ENCODE measurements around the gene FUS. TPM values are rescaled to one million over a fixed set of nuclear protein-coding genes. Genes with fewer than 3 reads are reported as not detected.

Gene FUS
- total RNA-seq, 1 experiment from 2014 or later: 1,264 TPM

GRCh38 chr16:31131416-31131815 lies 48.5 kb upstream of the FUS start:
- CTCF ChIA-PET: no interaction called here
- H3K27me3 ChIP-seq (replicated peaks; ENCODE audit: insufficient read depth, low read depth, low read length, poor library complexity): no peaks in the 10 kb centered on the region
- H3K27ac ChIP-seq (ENCODE audit: low read depth, low read length, poor library complexity, severe bottlenecking): no peak overlapping the region
- TF ChIP-seq EZH2 (IDR thresholded peaks at IDR 0.05; ENCODE audit: borderline replicate concordance, low read depth, low read length, poor library complexity, severe bottlenecking): no peak
- H3K9me3 ChIP-seq (ENCODE audit: low read depth, low read length, poor library complexity, severe bottlenecking): no peaks in the 10 kb centered on the region
- BruUV-seq (replicated peaks): no TSS peak
- no peak overlapping the region for H3K4me3 ChIP-seq (ENCODE audit: low read depth, low read length, poor library complexity, severe bottlenecking)
- DNase-seq (ENCODE audit: low spot score): no peak
- POLR2A ChIA-PET (ENCODE audit: low non-redundant PET): no interaction called here
- intact Hi-C loops (cut with micrococcal nuclease; ENCODE audit: unreplicated experiment): no loop called here
- H3K4me1 ChIP-seq (ENCODE audit: insufficient read depth, low read length, poor library complexity, severe bottlenecking): no peaks in the 10 kb centered on the region
- peaks cover 8% of the 10 kb centered on the region for H3K36me3 ChIP-seq (ENCODE audit: insufficient read depth, low read length, poor library complexity, severe bottlenecking)

DNA sequence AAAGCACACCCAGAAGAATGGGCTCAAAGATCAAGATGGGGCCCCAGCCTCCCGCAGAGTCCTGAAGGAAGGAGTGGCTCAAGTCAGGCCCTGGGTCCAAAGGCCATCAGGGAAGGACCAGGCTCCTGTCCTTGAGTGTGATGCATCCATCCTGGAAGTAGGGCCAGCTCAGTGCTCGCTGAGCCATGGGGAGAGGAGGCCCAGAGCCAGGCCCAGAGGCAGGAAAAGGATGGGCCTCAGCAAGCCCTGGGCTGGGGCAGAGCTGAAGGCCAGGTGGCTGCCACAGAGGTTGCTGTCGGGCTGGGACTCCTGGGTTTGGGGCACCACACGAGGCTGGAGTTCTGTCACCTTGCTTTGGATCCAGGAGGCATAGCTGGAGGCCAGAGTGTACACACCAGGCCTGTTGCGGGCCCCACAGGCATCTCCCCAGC lies 48.1 kb upstream of the FUS start:
- Histone ChIP-seq H3K27me3 (replicated peaks; ENCODE audit: insufficient read depth, low read depth, low read length, poor library complexity) (no peaks in the 10 kb centered on the region), H3K9me3 (ENCODE audit: low read depth, low read length, poor library complexity, severe bottlenecking) (no peaks in the 10 kb centered on the region), H3K36me3 (ENCODE audit: insufficient read depth, low read length, poor library complexity, severe bottlenecking) (peaks cover 8% of the 10 kb centered on the region), H3K4me3 (ENCODE audit: low read depth, low read length, poor library complexity, severe bottlenecking) (no peak overlapping the region), H3K27ac (ENCODE audit: low read depth, low read length, poor library complexity, severe bottlenecking) (no peak overlapping the region), H3K4me1 (ENCODE audit: insufficient read depth, low read length, poor library complexity, severe bottlenecking) (no peaks in the 10 kb centered on the region)
- CTCF ChIA-PET: no interaction called here
- no peak for DNase-seq (ENCODE audit: low spot score)
- POLR2A ChIA-PET (ENCODE audit: low non-redundant PET): no interaction called here
- intact Hi-C loops (cut with micrococcal nuclease; ENCODE audit: unreplicated experiment): no loop called here
- no peak for TF ChIP-seq EZH2 (IDR thresholded peaks at IDR 0.05; ENCODE audit: borderline replicate concordance, low read depth, low read length, poor library complexity, severe bottlenecking)
- TF ChIP-seq, protein P1, sequence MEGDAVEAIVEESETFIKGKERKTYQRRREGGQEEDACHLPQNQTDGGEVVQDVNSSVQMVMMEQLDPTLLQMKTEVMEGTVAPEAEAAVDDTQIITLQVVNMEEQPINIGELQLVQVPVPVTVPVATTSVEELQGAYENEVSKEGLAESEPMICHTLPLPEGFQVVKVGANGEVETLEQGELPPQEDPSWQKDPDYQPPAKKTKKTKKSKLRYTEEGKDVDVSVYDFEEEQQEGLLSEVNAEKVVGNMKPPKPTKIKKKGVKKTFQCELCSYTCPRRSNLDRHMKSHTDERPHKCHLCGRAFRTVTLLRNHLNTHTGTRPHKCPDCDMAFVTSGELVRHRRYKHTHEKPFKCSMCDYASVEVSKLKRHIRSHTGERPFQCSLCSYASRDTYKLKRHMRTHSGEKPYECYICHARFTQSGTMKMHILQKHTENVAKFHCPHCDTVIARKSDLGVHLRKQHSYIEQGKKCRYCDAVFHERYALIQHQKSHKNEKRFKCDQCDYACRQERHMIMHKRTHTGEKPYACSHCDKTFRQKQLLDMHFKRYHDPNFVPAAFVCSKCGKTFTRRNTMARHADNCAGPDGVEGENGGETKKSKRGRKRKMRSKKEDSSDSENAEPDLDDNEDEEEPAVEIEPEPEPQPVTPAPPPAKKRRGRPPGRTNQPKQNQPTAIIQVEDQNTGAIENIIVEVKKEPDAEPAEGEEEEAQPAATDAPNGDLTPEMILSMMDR (conservative IDR thresholded peaks at IDR 0.05; ENCODE audit: low read depth, low read length): no peak
- no TSS peak for BruUV-seq (replicated peaks)

- Histone ChIP-seq H3K9me3 (ENCODE audit: low read depth, low read length, poor library complexity, severe bottlenecking) (no peaks in the 10 kb centered on the region), H3K27me3 (replicated peaks; ENCODE audit: insufficient read depth, low read depth, low read length, poor library complexity) (no peaks in the 10 kb centered on the region), H3K4me3 (ENCODE audit: low read depth, low read length, poor library complexity, severe bottlenecking) (no peak overlapping the region), H3K4me1 (ENCODE audit: insufficient read depth, low read length, poor library complexity, severe bottlenecking) (no peaks in the 10 kb centered on the region), H3K36me3 (ENCODE audit: insufficient read depth, low read length, poor library complexity, severe bottlenecking) (peaks cover 8% of the 10 kb centered on the region), H3K27ac (ENCODE audit: low read depth, low read length, poor library complexity, severe bottlenecking) (no peak overlapping the region)
- ChIA-PET POLR2A (ENCODE audit: low non-redundant PET) (no interaction called here), CTCF (no interaction called here)
- no peak for DNase-seq (ENCODE audit: low spot score)
- TF ChIP-seq, protein P1 (conservative IDR thresholded peaks at IDR 0.05; ENCODE audit: low read depth, low read length): no peak
- TF ChIP-seq EZH2 (IDR thresholded peaks at IDR 0.05; ENCODE audit: borderline replicate concordance, low read depth, low read length, poor library complexity, severe bottlenecking): no peak
- intact Hi-C loops (cut with micrococcal nuclease; ENCODE audit: unreplicated experiment): no loop called here
- no TSS peak for BruUV-seq (replicated peaks)
These were observed 47.5 kb upstream of the FUS start for GRCh38 chr16:31132303-31132979.

DNA sequence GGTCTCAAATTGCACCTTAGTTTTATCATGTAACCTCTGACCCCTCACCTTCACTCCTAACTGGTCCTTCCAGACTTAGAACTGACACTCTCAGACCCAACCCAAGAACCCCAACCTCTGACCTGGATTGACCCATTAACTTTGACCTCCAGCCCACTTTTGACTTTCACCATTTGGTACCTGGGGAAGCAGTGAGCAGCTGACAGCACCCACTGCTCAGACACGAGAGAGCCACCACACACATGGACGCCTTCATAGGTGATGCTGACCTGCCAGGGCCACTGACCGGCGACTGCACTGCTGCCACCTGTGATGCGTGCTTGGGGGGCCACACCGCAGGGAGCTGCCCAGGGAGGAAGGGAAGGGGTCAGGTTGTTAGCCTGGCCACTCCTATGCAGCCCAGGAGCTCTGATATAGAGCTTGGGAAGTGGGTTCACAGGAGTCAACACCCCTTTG lies 46.9 kb upstream of the FUS start:
- H3K9me3 ChIP-seq (ENCODE audit: low read depth, low read length, poor library complexity, severe bottlenecking): no peaks in the 10 kb centered on the region
- no TSS peak for BruUV-seq (replicated peaks)
- TF ChIP-seq, protein P1 (conservative IDR thresholded peaks at IDR 0.05; ENCODE audit: low read depth, low read length): no peak
- no peak for TF ChIP-seq EZH2 (IDR thresholded peaks at IDR 0.05; ENCODE audit: borderline replicate concordance, low read depth, low read length, poor library complexity, severe bottlenecking)
- no peak overlapping the region for H3K27ac ChIP-seq (ENCODE audit: low read depth, low read length, poor library complexity, severe bottlenecking)
- intact Hi-C loops (cut with micrococcal nuclease; ENCODE audit: unreplicated experiment): no loop called here
- H3K27me3 ChIP-seq (replicated peaks; ENCODE audit: insufficient read depth, low read depth, low read length, poor library complexity): no peaks in the 10 kb centered on the region
- H3K4me3 ChIP-seq (ENCODE audit: low read depth, low read length, poor library complexity, severe bottlenecking): no peak overlapping the region
- ChIA-PET POLR2A (ENCODE audit: low non-redundant PET) (no interaction called here), CTCF (no interaction called here)
- H3K4me1 ChIP-seq (ENCODE audit: insufficient read depth, low read length, poor library complexity, severe bottlenecking): no peaks in the 10 kb centered on the region
- no peak for DNase-seq (ENCODE audit: low spot score)
- H3K36me3 ChIP-seq (ENCODE audit: insufficient read depth, low read length, poor library complexity, severe bottlenecking): peaks cover 8% of the 10 kb centered on the region

Data from A673 (cell line).